ENCODE measurements around the gene RIPOR2. TPM values are rescaled to one million over a fixed set of nuclear protein-coding genes. Genes with fewer than 3 reads are reported as not detected.

RIPOR2 gene
- total and polyA plus RNA-seq, 7 donors: 1.6 to 29.7 (median 6.1) TPM

DNA sequence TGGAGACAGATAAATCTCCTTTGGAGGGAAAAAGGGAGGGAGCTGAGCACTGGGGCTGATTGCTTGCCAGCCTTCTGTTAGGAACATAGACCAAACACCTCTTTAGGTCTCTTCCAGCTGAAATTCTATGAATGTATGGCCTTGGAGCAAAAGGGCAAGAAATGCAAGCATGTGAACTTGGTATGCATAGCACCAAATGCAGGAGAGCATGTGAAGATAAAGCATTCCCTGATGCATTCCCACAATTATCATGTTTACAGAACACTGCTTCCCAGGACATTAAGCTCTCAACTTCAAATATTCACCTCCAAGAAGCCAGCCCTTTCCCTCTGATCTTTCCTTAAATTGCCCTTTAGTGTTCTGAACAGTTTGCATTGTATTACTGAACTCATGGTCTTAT, 15.6 kb downstream of the RIPOR2 start:
- no peaks in the 10 kb centered on the region for H3K9me3 ChIP-seq
- H3K4me1 ChIP-seq: peaks cover 0 to 20% (median 8%) of the 10 kb centered on the region in 4 donors
- TF ChIP-seq EP300 (IDR thresholded peaks at IDR 0.05): no peak
- TF ChIP-seq POLR2AphosphoS5 (IDR thresholded peaks at IDR 0.05): no peak
- TF ChIP-seq POLR2A (IDR thresholded peaks at IDR 0.05): no peak
- TF ChIP-seq, protein P1, sequence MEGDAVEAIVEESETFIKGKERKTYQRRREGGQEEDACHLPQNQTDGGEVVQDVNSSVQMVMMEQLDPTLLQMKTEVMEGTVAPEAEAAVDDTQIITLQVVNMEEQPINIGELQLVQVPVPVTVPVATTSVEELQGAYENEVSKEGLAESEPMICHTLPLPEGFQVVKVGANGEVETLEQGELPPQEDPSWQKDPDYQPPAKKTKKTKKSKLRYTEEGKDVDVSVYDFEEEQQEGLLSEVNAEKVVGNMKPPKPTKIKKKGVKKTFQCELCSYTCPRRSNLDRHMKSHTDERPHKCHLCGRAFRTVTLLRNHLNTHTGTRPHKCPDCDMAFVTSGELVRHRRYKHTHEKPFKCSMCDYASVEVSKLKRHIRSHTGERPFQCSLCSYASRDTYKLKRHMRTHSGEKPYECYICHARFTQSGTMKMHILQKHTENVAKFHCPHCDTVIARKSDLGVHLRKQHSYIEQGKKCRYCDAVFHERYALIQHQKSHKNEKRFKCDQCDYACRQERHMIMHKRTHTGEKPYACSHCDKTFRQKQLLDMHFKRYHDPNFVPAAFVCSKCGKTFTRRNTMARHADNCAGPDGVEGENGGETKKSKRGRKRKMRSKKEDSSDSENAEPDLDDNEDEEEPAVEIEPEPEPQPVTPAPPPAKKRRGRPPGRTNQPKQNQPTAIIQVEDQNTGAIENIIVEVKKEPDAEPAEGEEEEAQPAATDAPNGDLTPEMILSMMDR (IDR thresholded peaks at IDR 0.05): no peak
- no peak overlapping the region for H3K27ac ChIP-seq
- no peaks in the 10 kb centered on the region for H3K36me3 ChIP-seq
- H3K27me3 ChIP-seq: no peaks in the 10 kb centered on the region
- H3K4me3 ChIP-seq: no peak overlapping the region
- intact Hi-C loops (cut with DNase I): no loop called here
- DNase-seq: no peak

GRCh38 chr6:24919056-24919892, 16.5 kb downstream of the RIPOR2 start:
- H3K27ac ChIP-seq: peak overlapping the region in 2 of 4 donors; percentile 20 to 23
- 43 to 78% methylated on average over 12 of the region's 12 CpGs for WGBS, 2 donors
- H3K36me3 ChIP-seq: no peaks in the 10 kb centered on the region
- no peaks in the 10 kb centered on the region for H3K27me3 ChIP-seq
- TF ChIP-seq POLR2AphosphoS5 (IDR thresholded peaks at IDR 0.05) (no peak), EP300 (IDR thresholded peaks at IDR 0.05) (no peak), POLR2A (IDR thresholded peaks at IDR 0.05) (no peak)
- TF ChIP-seq, protein P1 (IDR thresholded peaks at IDR 0.05): no peak
- DNase-seq: no peak
- peaks cover 0 to 20% (median 8%) of the 10 kb centered on the region in 4 donors for H3K4me1 ChIP-seq
- intact Hi-C loops (cut with DNase I): no loop called here
- H3K4me3 ChIP-seq: no peak overlapping the region
- no peaks in the 10 kb centered on the region for H3K9me3 ChIP-seq

GRCh38 chr6:24918641-24919055, 17.1 kb downstream of the RIPOR2 start:
- H3K4me1 ChIP-seq: peaks cover 0 to 20% (median 8%) of the 10 kb centered on the region in 4 donors
- intact Hi-C loops (cut with DNase I): no loop called here
- no peak overlapping the region for H3K27ac ChIP-seq
- H3K36me3 ChIP-seq: no peaks in the 10 kb centered on the region
- 69 to 83% methylated on average over 1 of the region's 1 CpG for WGBS, 2 donors
- H3K4me3 ChIP-seq: no peak overlapping the region
- H3K9me3 ChIP-seq: no peaks in the 10 kb centered on the region
- TF ChIP-seq, protein P1 (IDR thresholded peaks at IDR 0.05): no peak
- TF ChIP-seq EP300 (IDR thresholded peaks at IDR 0.05) (no peak), POLR2AphosphoS5 (IDR thresholded peaks at IDR 0.05) (no peak), POLR2A (IDR thresholded peaks at IDR 0.05) (no peak)
- DNase-seq: no peak
- H3K27me3 ChIP-seq: no peaks in the 10 kb centered on the region

DNA sequence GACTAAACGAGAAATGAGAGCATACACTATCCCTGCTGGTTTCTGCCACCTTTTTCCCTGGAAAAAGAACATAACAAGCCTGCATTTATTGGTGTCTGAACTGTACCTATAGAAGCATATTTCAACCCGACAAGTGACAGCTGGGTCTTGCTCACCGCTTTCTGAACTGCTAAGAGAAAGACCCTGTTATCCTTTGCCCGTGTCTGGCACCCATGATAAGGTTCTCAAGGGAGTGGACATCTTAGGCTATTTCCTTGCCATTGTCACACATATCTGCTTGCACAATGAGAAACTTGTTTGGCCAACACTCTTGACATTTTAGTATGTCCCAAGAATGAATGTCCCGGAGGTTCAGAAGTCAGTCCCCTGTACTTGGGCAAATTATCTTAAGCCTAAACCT, 19.3 kb downstream of the RIPOR2 start:
- no peak overlapping the region for H3K4me3 ChIP-seq
- no peaks in the 10 kb centered on the region for H3K27me3 ChIP-seq
- H3K4me1 ChIP-seq: peaks cover 0 to 27% (median 16%) of the 10 kb centered on the region in 4 donors
- 90 to 93% methylated on average over 5 of the region's 5 CpGs for WGBS, 2 donors
- H3K27ac ChIP-seq: no peak overlapping the region
- no peak for TF ChIP-seq POLR2AphosphoS5 (IDR thresholded peaks at IDR 0.05)
- TF ChIP-seq POLR2A (IDR thresholded peaks at IDR 0.05): no peak
- TF ChIP-seq, protein P1 (IDR thresholded peaks at IDR 0.05): no peak
- TF ChIP-seq EP300 (IDR thresholded peaks at IDR 0.05): no peak
- H3K36me3 ChIP-seq: no peaks in the 10 kb centered on the region
- DNase-seq: no peak
- H3K9me3 ChIP-seq: no peaks in the 10 kb centered on the region
- intact Hi-C loops (cut with DNase I): no loop called here
